Neural progenitor cell (in vitro differentiated cells): ENCODE measurements around the gene ADAM10. TPM values are rescaled to one million over a fixed set of nuclear protein-coding genes. Genes with fewer than 3 reads are reported as not detected.
"Not testable (repeated sequence)": the region's sequence is repeated elsewhere in the genome, so short reads cannot be mapped to it uniquely, and the experiment has no call there.

Experiments
- DNase-seq: peaks from one replicate; pipeline ENCODE4 v3.0.0-alpha.2; 2016; ENCODE audit warnings: low spot score
- H2AFZ ChIP-seq: fragments of 200-600 bp; sonication (generic); replicated peaks from 2 replicates; pipeline ENCODE4 v1.6.1; 2016; ENCODE audit warnings: antibody characterized with exemption
- H3F3A ChIP-seq: fragments of 200-600 bp; sonication (generic); 2 replicates; pipeline ENCODE4 v1.6.1; 2016; ENCODE audit warnings: antibody characterized with exemption, low read depth
- H3K27ac ChIP-seq: fragments of 200-600 bp; sonication (generic); 2 replicates; pipeline ENCODE4 v1.5.1; 2016; ENCODE audit warnings: mild to moderate bottlenecking
- H3K27me3 ChIP-seq: fragments of 200-600 bp; sonication (generic); 2 replicates; pipeline ENCODE4 v1.6.1; 2016; ENCODE audit warnings: mild to moderate bottlenecking, moderate library complexity
- H3K36me3 ChIP-seq: fragments of 200-600 bp; sonication (generic); 2 replicates; pipeline ENCODE4 v1.5.1; 2016
- H3K4me1 ChIP-seq: fragments of 200-600 bp; sonication (generic); 2 replicates; pipeline ENCODE4 v1.6.1; 2016; ENCODE audit warnings: mixed run types
- H3K4me2 ChIP-seq: fragments of 200-600 bp; sonication (generic); 2 replicates; pipeline ENCODE4 v1.6.1; 2016
- H3K4me3 ChIP-seq: fragments of 200-600 bp; sonication (generic); 2 replicates; pipeline ENCODE4 v1.5.1; 2016
- H3K79me2 ChIP-seq: fragments of 200-600 bp; sonication (generic); 2 replicates; pipeline ENCODE4 v1.6.1; 2016; ENCODE audit warnings: low read depth
- H3K9ac ChIP-seq: fragments of 200-600 bp; sonication (generic); 2 replicates; pipeline ENCODE4 v1.6.1; 2016
- H3K9me3 ChIP-seq: fragments of 200-600 bp; sonication (generic); 2 replicates; pipeline ENCODE4 v1.5.1; 2016; ENCODE audit warnings: low read depth
- H4K20me1 ChIP-seq: fragments of 200-600 bp; sonication (generic); 2 replicates; pipeline ENCODE4 v1.6.1; 2016; ENCODE audit warnings: low read depth
- H3K27ac Mint-ChIP-seq: 3 replicates; pipeline ENCODE4 v1.8.0; 2021; ENCODE audit warnings: mixed read lengths
- H3K27me3 Mint-ChIP-seq: 2 replicates; pipeline ENCODE4 v1.8.0; 2022; ENCODE audit warnings: low read depth, mild to moderate bottlenecking, inconsistent platforms, moderate library complexity, mixed read lengths; ENCODE audit not compliant: insufficient read depth
- H3K36me3 Mint-ChIP-seq: 3 replicates; pipeline ENCODE4 v1.8.0; 2021; ENCODE audit warnings: mixed read lengths
- H3K4me1 Mint-ChIP-seq: 3 replicates; pipeline ENCODE4 v1.8.0; 2021; ENCODE audit warnings: mixed read lengths
- H3K4me3 Mint-ChIP-seq: 3 replicates; pipeline ENCODE4 v1.8.0; 2021; ENCODE audit warnings: mild to moderate bottlenecking, moderate library complexity, mixed read lengths
- H3K9me3 Mint-ChIP-seq: 3 replicates; pipeline ENCODE4 v1.8.0; 2020; ENCODE audit warnings: mixed read lengths
- EZH2 ChIP-seq: fragments of 200-600 bp; sonication (generic); IDR thresholded peaks from 2 replicates; pipeline ENCODE4 v1.6.1; 2017; ENCODE audit warnings: antibody characterized with exemption, mild to moderate bottlenecking, moderate library complexity
- EZH2phosphoT487 ChIP-seq: fragments of 200-600 bp; sonication (generic); IDR thresholded peaks from 2 replicates; pipeline ENCODE4 v1.6.1; 2017; ENCODE audit warnings: antibody characterized with exemption
- total RNA-seq: library from RNA; depleted of rRNA; stranded (reverse); fragments of >200 nt; gene quantifications from 2 replicates; pipeline ENCODE4 v1.2.3, GENCODE V29; 2015; ENCODE audit warnings: low replicate concordance
- TF ChIP-seq, protein P1 (sequence below): fragments of 200-600 bp; sonication (generic); IDR thresholded peaks from 2 replicates; pipeline ENCODE4 v1.5.1; 2017; ENCODE audit warnings: antibody characterized with exemption, mild to moderate bottlenecking

ADAM10 gene
- total RNA-seq, 1 donor from 2014 or later = 153 TPM

GRCh38 chr15:58627046-58627445, 122.5 kb downstream of the ADAM10 start:
- DNase-seq = no peak
- TF ChIP-seq EZH2 = no peak
- no peak for TF ChIP-seq EZH2phosphoT487
- Histone ChIP-seq H3K4me2 (no peak overlapping the region), H3K79me2 (no peaks in the 10 kb centered on the region), H2AFZ (no peak overlapping the region), H3K36me3 (peaks cover 18% of the 10 kb centered on the region), H3K27me3 (no peaks in the 10 kb centered on the region), H3K4me1 (no peaks in the 10 kb centered on the region), H3K27ac (no peak overlapping the region), H4K20me1 (no peaks in the 10 kb centered on the region), H3F3A (no peaks in the 10 kb centered on the region), H3K4me3 (no peak overlapping the region), H3K9me3 (no peaks in the 10 kb centered on the region), H3K9ac (no peak overlapping the region)
- H3K9me3 Mint-ChIP-seq = no peaks in the 10 kb centered on the region
- H3K4me3 Mint-ChIP-seq = no peak overlapping the region
- H3K36me3 Mint-ChIP-seq = peaks cover 37% of the 10 kb centered on the region
- H3K27ac Mint-ChIP-seq = no peak overlapping the region
- H3K4me1 Mint-ChIP-seq = no peaks in the 10 kb centered on the region
- peaks cover 2% of the 10 kb centered on the region for H3K27me3 Mint-ChIP-seq

DNA sequence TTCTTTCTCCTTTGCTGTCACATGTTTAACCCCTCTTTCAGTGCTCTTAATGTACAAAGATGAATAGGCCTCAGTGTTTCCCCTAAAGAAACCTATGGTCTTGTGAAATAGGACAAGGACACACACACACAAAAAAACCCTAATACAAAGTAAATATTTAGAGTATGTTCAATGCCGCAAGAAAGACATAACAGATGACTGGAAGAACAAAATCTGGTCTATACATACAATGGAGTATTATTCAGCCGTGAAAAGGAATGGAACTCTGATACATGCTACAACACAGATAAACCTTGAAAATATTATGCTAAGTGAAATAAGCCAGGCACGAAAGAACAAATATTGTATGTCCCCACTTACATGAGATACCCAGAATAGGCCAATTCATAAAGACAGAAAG, 123.1 kb downstream of the ADAM10 start:
- no peak overlapping the region for H3K9ac ChIP-seq
- Mint-ChIP-seq H3K9me3 (no peaks in the 10 kb centered on the region), H3K4me1 (no peaks in the 10 kb centered on the region), H3K4me3 (no peak overlapping the region), H3K36me3 (peaks cover 38% of the 10 kb centered on the region), H3K27me3 (peaks cover 2% of the 10 kb centered on the region), H3K27ac (no peak overlapping the region)
- no peak overlapping the region for H3K4me3 ChIP-seq
- H3K27me3 ChIP-seq = no peaks in the 10 kb centered on the region
- no peak overlapping the region for H3K4me2 ChIP-seq
- H2AFZ ChIP-seq = no peak overlapping the region
- H3K9me3 ChIP-seq = no peaks in the 10 kb centered on the region
- H4K20me1 ChIP-seq = no peaks in the 10 kb centered on the region
- no peaks in the 10 kb centered on the region for H3K4me1 ChIP-seq
- H3K27ac ChIP-seq = no peak overlapping the region
- no peaks in the 10 kb centered on the region for H3F3A ChIP-seq
- no peak for DNase-seq
- TF ChIP-seq EZH2 (no peak), EZH2phosphoT487 (no peak)
- TF ChIP-seq, protein P1, sequence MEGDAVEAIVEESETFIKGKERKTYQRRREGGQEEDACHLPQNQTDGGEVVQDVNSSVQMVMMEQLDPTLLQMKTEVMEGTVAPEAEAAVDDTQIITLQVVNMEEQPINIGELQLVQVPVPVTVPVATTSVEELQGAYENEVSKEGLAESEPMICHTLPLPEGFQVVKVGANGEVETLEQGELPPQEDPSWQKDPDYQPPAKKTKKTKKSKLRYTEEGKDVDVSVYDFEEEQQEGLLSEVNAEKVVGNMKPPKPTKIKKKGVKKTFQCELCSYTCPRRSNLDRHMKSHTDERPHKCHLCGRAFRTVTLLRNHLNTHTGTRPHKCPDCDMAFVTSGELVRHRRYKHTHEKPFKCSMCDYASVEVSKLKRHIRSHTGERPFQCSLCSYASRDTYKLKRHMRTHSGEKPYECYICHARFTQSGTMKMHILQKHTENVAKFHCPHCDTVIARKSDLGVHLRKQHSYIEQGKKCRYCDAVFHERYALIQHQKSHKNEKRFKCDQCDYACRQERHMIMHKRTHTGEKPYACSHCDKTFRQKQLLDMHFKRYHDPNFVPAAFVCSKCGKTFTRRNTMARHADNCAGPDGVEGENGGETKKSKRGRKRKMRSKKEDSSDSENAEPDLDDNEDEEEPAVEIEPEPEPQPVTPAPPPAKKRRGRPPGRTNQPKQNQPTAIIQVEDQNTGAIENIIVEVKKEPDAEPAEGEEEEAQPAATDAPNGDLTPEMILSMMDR = no peak
- peaks cover 18% of the 10 kb centered on the region for H3K36me3 ChIP-seq
- H3K79me2 ChIP-seq = no peaks in the 10 kb centered on the region

DNA sequence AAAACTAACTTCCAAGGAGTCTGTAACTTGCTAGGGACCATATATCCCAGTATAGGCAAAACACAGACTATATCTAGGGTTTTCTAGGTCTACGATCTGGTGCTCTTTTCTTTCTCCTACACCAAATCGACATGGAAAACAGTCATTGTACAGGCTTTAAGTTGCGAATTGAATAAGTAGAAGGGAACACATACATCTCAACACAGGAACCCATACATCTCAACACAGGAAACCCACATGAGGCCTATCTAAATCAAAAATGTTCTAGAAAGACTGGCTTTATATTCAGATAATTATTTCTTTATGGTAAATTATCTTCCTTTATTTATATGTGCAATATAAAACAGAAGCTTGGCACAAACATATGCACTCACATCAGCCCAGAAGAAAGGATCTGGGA, 126.6 kb downstream of the ADAM10 start:
- H3K4me1 Mint-ChIP-seq = no peaks in the 10 kb centered on the region
- no peak overlapping the region for H3K4me2 ChIP-seq
- H2AFZ ChIP-seq = no peak overlapping the region
- H3K9ac ChIP-seq = no peak overlapping the region
- no peak for DNase-seq
- H3K4me3 ChIP-seq = no peak overlapping the region
- H3K9me3 Mint-ChIP-seq = peaks cover 10% of the 10 kb centered on the region
- H3F3A ChIP-seq = no peaks in the 10 kb centered on the region
- no peaks in the 10 kb centered on the region for H4K20me1 ChIP-seq
- H3K36me3 Mint-ChIP-seq = peaks cover 55% of the 10 kb centered on the region
- no peaks in the 10 kb centered on the region for H3K79me2 ChIP-seq
- H3K27me3 Mint-ChIP-seq = peaks cover 2% of the 10 kb centered on the region
- H3K9me3 ChIP-seq = no peaks in the 10 kb centered on the region
- no peak overlapping the region for H3K27ac ChIP-seq
- no peak overlapping the region for H3K4me3 Mint-ChIP-seq
- no peaks in the 10 kb centered on the region for H3K27me3 ChIP-seq
- no peaks in the 10 kb centered on the region for H3K4me1 ChIP-seq
- no peak overlapping the region for H3K27ac Mint-ChIP-seq
- peaks cover 21% of the 10 kb centered on the region for H3K36me3 ChIP-seq
- TF ChIP-seq, protein P1 = no peak
- TF ChIP-seq EZH2 (no peak), EZH2phosphoT487 (no peak)

DNA sequence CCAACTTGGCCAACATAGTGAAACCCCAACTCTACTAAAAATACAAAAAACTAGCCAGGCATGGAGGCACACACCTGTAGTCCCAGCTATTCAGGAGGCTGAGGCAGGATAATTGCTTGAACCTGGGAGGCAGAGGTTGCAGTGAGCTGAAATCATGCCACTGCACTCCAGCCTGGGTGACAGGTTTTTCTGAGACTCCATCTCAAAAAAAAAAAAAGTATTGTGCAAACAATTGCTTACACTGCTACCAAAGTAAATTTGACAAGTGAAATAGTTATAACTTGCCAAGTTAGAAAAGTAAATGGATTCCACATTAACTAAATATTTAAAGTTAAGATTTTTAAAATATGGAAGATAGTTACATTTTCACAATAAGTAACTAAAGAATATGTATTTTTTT, 129.2 kb downstream of the ADAM10 start:
- H3K9ac ChIP-seq, H3K9me3 ChIP-seq, H3K4me1 ChIP-seq, H3F3A ChIP-seq, H3K27me3 Mint-ChIP-seq, H3K27ac ChIP-seq, H3K27me3 ChIP-seq, H4K20me1 ChIP-seq, DNase-seq, H3K27ac Mint-ChIP-seq, H3K4me3 Mint-ChIP-seq, H3K4me3 ChIP-seq, H3K4me1 Mint-ChIP-seq, H3K4me2 ChIP-seq, H2AFZ ChIP-seq: not testable (repeated sequence)
- Histone ChIP-seq H3K36me3 (peaks cover 23% of the 10 kb centered on the region), H3K79me2 (peaks cover 12% of the 10 kb centered on the region)
- Mint-ChIP-seq H3K9me3 (peaks cover 31% of the 10 kb centered on the region), H3K36me3 (peaks cover 59% of the 10 kb centered on the region)
